Spinal cord (tissue), 10 donors: ENCODE results near the gene HJV. TPM values are rescaled to one million over a fixed set of nuclear protein-coding genes. Genes with fewer than 3 reads are reported as not detected.
A peak's percentile ranks its signal among the peaks of the same experiment; 100 is the strongest.
"Not testable (repeated sequence)": the region's sequence is repeated elsewhere in the genome, so short reads cannot be mapped to it uniquely, and the experiment has no call there.

ENCODE experiments used
- DNase-seq, 6 donors: peaks; one replicate each; pipeline versions ENCODE4 v3.0.0 to v3.0.0-alpha.2; 2013 to 2015; ENCODE audit warnings: low spot score in 6 of 6, low read depth in 4 of 6
- H3K27ac ChIP-seq: one replicate; pipeline ENCODE4 v1.5.1; 2013; ENCODE audit warnings: low read depth, low read length, control low read depth
- H3K27me3 ChIP-seq: one replicate; pipeline ENCODE4 v1.6.1; 2013; ENCODE audit warnings: low read length; ENCODE audit not compliant: control insufficient read depth, insufficient read depth
- H3K36me3 ChIP-seq: one replicate; pipeline ENCODE4 v1.6.1; 2013; ENCODE audit warnings: low read length; ENCODE audit not compliant: control insufficient read depth, insufficient read depth
- H3K4me1 ChIP-seq: one replicate; pipeline ENCODE4 v1.6.1; 2013; ENCODE audit warnings: low read length; ENCODE audit not compliant: control insufficient read depth, insufficient read depth
- H3K4me3 ChIP-seq: one replicate; pipeline ENCODE4 v1.5.1; 2013; ENCODE audit warnings: low read depth, low read length, control low read depth
- H3K9me3 ChIP-seq: one replicate; pipeline ENCODE4 v1.6.1; 2013; ENCODE audit warnings: low read length; ENCODE audit not compliant: control insufficient read depth, insufficient read depth
- WGBS: methylation state at CpG from one replicate; pipeline ENCODE4 v1.1.5; 2013; ENCODE audit warnings: missing lambda C conversion rate; ENCODE audit not compliant: insufficient coverage; 5-methylcytosine and 5-hydroxymethylcytosine counted together
- long read RNA-seq, 4 donors: transcript quantifications; one replicate each; lab custom pipeline, GENCODE V29; 2026
- polyA plus RNA-seq, 2 donors: library from polyadenylated mRNA; unstranded; fragments of 120-200 nt; gene quantifications; one replicate each; pipeline ENCODE4 v1.2.1, GENCODE V29; 2013; ENCODE audit not compliant: insufficient read length in 2 of 2
- total RNA-seq, 2 donors: library from RNA; depleted of rRNA in 1 of 2; stranded (reverse); fragments of 120-200 nt in 1 of 2; fragments of >200 nt in 1 of 2; gene quantifications; one replicate each; pipeline versions ENCODE4 v1.2.3 to v1.2.4, GENCODE V29; 2013 to 2014
- donor health status: healthy.

HJV gene
- total RNA-seq (not detected), polyA plus RNA-seq (under 1 TPM; 0.30 to 0.44 TPM)
- long read RNA-seq, donor 1, result 0 reads
- long read RNA-seq, donor 2, result 0 reads
- long read RNA-seq, donor 3, result 0 reads
- long read RNA-seq, donor 4, result 0 reads

- H3K4me1 ChIP-seq, result peaks cover 9% of the 10 kb centered on the region
- no peak within 1 kb of the TSS for H3K27ac ChIP-seq
- no peak within 1 kb of the TSS for H3K4me3 ChIP-seq
- H3K9me3 ChIP-seq, result no peaks in the 10 kb centered on the region
- H3K27me3 ChIP-seq, result peaks cover 39% of the 10 kb centered on the region
- DNase-seq, result no peak
- no peaks in the 10 kb centered on the region for H3K36me3 ChIP-seq
- 91% methylated on average over 4 of the region's 5 CpGs for WGBS
These were observed at the start of gene HJV for GRCh38 chr1:146021622-146022402. TSS of gene HJV (minus strand) at chr1:146021735. CDS start at chr1:146020231, 1,504 bp downstream.

- not testable (repeated sequence) for H3K27ac ChIP-seq, H3K4me3 ChIP-seq, H3K4me1 ChIP-seq, H3K27me3 ChIP-seq, H3K36me3 ChIP-seq, DNase-seq, H3K9me3 ChIP-seq
- WGBS, result no CpG with 5 or more reads among the region's 5 CpGs
These were observed 37.6 kb upstream of the HJV start for GRCh38 chr1:146059148-146059547.

- not testable (repeated sequence) for H3K27me3 ChIP-seq, H3K4me1 ChIP-seq, H3K36me3 ChIP-seq, H3K9me3 ChIP-seq
- DNase-seq, result peak; percentile 57 to 97 (median 68)
- WGBS, result 5% methylated on average over 31 of the region's 47 CpGs
- Histone ChIP-seq H3K27ac (peak overlapping the region; percentile 84), H3K4me3 (peak overlapping the region; percentile 56)
These were observed 30.5 kb upstream of the HJV start for GRCh38 chr1:146051852-146052676.

GRCh38 chr1:146051452-146051851 lies 29.9 kb upstream of the HJV start:
- H3K4me3 ChIP-seq, result peak overlapping the region; percentile 56
- H3K36me3 ChIP-seq, result no peaks in the 10 kb centered on the region
- WGBS, result 48% methylated on average over 3 of the region's 15 CpGs
- peaks cover 2% of the 10 kb centered on the region for H3K4me1 ChIP-seq
- no peaks in the 10 kb centered on the region for H3K9me3 ChIP-seq
- peak overlapping the region; percentile 84 for H3K27ac ChIP-seq
- DNase-seq, result no peak
- no peaks in the 10 kb centered on the region for H3K27me3 ChIP-seq

- H3K27ac ChIP-seq, H3K4me1 ChIP-seq, H3K4me3 ChIP-seq, DNase-seq, H3K36me3 ChIP-seq, H3K9me3 ChIP-seq, H3K27me3 ChIP-seq: not testable (repeated sequence)
- no CpG with 5 or more reads among the region's 3 CpGs for WGBS
These were observed 29.1 kb upstream of the HJV start for GRCh38 chr1:146050652-146050963.

- not testable (repeated sequence) for H3K27me3 ChIP-seq, H3K4me3 ChIP-seq, DNase-seq, H3K36me3 ChIP-seq, H3K4me1 ChIP-seq, H3K9me3 ChIP-seq, H3K27ac ChIP-seq
- 82% methylated on average over 11 of the region's 12 CpGs for WGBS
These were observed 28.5 kb upstream of the HJV start for GRCh38 chr1:146049866-146050651.

- WGBS, result 67% methylated on average over 27 of the region's 27 CpGs
- Histone ChIP-seq H3K27ac (no peak overlapping the region), H3K4me3 (no peak overlapping the region), H3K36me3 (no peaks in the 10 kb centered on the region), H3K4me1 (peaks cover 2% of the 10 kb centered on the region), H3K9me3 (no peaks in the 10 kb centered on the region), H3K27me3 (no peaks in the 10 kb centered on the region)
- DNase-seq, result no peak
These were observed 27.9 kb upstream of the HJV start for GRCh38 chr1:146049436-146049835.

GRCh38 chr1:146048514-146049115 lies 27.1 kb upstream of the HJV start:
- not testable (repeated sequence) for H3K27ac ChIP-seq, H3K4me1 ChIP-seq, H3K4me3 ChIP-seq, H3K9me3 ChIP-seq, H3K27me3 ChIP-seq, H3K36me3 ChIP-seq, DNase-seq
- 97% methylated on average over 3 of the region's 8 CpGs for WGBS

GRCh38 chr1:146046664-146047063 lies 25.1 kb upstream of the HJV start:
- Histone ChIP-seq H3K36me3 (no peaks in the 10 kb centered on the region), H3K4me1 (peaks cover 2% of the 10 kb centered on the region), H3K9me3 (no peaks in the 10 kb centered on the region), H3K4me3 (no peak overlapping the region), H3K27ac (no peak overlapping the region), H3K27me3 (no peaks in the 10 kb centered on the region)
- DNase-seq, result no peak
- 100% methylated on average over 1 of the region's 1 CpG for whole genome bisulfite sequencing
